ENCODE measurements around the gene C1orf198.

Gene C1orf198

GRCh38 chr1:230791986-230792564 is 76.2 kb downstream of the C1orf198 start:
- TF ChIP-seq MAX (IDR thresholded peaks at IDR 0.05; ENCODE audit: low read depth, low read length): no peak
- TF ChIP-seq POLR2A (IDR thresholded peaks at IDR 0.05; ENCODE audit: extremely low read depth, insufficient read length): no peak
- TF ChIP-seq MYC (IDR thresholded peaks at IDR 0.05; ENCODE audit: low read depth, low read length): no peak
- TF ChIP-seq, protein P1, sequence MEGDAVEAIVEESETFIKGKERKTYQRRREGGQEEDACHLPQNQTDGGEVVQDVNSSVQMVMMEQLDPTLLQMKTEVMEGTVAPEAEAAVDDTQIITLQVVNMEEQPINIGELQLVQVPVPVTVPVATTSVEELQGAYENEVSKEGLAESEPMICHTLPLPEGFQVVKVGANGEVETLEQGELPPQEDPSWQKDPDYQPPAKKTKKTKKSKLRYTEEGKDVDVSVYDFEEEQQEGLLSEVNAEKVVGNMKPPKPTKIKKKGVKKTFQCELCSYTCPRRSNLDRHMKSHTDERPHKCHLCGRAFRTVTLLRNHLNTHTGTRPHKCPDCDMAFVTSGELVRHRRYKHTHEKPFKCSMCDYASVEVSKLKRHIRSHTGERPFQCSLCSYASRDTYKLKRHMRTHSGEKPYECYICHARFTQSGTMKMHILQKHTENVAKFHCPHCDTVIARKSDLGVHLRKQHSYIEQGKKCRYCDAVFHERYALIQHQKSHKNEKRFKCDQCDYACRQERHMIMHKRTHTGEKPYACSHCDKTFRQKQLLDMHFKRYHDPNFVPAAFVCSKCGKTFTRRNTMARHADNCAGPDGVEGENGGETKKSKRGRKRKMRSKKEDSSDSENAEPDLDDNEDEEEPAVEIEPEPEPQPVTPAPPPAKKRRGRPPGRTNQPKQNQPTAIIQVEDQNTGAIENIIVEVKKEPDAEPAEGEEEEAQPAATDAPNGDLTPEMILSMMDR (IDR thresholded peaks at IDR 0.05; ENCODE audit: low read depth, low read length): no peak
- DNase-seq (ENCODE audit: low read depth): no peak
- no peak overlapping the region for H3K4me3 ChIP-seq (ENCODE audit: low read depth, low read length)

GRCh38 chr1:230790026-230790425 is 78.3 kb downstream of the C1orf198 start:
- DNase-seq (ENCODE audit: low read depth): no peak
- no peak overlapping the region for H3K4me3 ChIP-seq (ENCODE audit: low read depth, low read length)
- TF ChIP-seq, protein P1 (IDR thresholded peaks at IDR 0.05; ENCODE audit: low read depth, low read length): no peak
- no peak for TF ChIP-seq MYC (IDR thresholded peaks at IDR 0.05; ENCODE audit: low read depth, low read length)
- TF ChIP-seq POLR2A (IDR thresholded peaks at IDR 0.05; ENCODE audit: extremely low read depth, insufficient read length): no peak

DNA sequence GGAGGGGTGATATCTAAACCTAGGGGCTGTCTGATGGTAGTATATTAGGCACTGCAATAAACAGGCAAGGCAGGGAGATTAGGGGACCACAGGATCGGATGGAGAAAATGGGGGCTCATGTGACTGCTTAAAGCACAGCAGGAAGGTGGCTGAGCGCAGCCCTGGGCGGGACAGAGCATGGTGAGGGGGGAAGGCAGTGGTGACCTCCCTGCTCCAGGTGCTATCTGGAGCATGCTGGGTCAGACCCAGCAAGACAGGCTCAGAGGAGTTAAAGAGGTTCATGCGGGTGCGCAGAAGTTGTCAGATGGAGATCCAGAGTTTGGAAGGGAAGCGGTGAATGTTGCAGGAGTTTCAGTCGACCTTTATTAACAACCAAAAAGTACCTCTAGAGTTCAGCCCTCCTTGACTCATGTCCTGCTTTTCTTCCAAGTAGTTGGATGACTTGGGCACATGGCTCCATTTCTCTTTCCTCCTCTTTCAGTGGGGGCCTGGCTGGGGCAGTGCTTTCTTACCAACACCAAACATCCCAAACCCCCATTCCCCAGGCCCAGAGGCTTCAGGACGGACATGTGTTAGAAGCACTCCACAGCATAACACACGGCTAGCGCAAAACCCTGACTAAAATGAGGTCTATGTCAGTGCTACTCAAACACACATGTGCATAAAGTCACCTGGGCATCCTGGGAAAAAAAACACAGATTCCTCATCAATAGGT is 79.6 kb downstream of the C1orf198 start:
- TF ChIP-seq MYC (IDR thresholded peaks at IDR 0.05; ENCODE audit: low read depth, low read length) (no peak), MAX (IDR thresholded peaks at IDR 0.05; ENCODE audit: low read depth, low read length) (no peak), POLR2A (IDR thresholded peaks at IDR 0.05; ENCODE audit: extremely low read depth, insufficient read length) (no peak)
- TF ChIP-seq, protein P1 (IDR thresholded peaks at IDR 0.05; ENCODE audit: low read depth, low read length): no peak

DNA sequence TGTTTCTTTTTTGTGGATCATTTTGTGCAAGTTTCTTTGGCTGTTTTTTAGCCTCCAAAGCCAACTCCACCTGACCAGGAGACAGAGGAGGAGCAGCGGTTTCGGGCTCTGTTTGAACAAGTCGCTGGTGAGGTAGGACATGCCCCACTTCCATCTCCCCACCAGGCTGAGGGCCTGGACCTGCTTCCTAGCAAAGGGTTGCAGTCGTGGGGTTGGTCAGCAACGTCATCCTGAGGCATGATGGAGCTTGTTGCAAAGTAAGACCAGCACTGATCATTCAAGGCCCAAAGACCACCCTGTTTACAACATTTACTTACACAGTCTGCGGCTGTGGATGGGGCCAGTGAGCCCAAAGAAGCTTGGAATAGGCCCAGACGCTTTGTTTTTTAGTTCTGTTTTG is 80.8 kb downstream of the C1orf198 start:
- TF ChIP-seq POLR2A (IDR thresholded peaks at IDR 0.05; ENCODE audit: extremely low read depth, insufficient read length) (no peak), MAX (IDR thresholded peaks at IDR 0.05; ENCODE audit: low read depth, low read length) (no peak), MYC (IDR thresholded peaks at IDR 0.05; ENCODE audit: low read depth, low read length) (no peak)
- TF ChIP-seq, protein P1 (IDR thresholded peaks at IDR 0.05; ENCODE audit: low read depth, low read length): no peak
- no peak overlapping the region for H3K4me3 ChIP-seq (ENCODE audit: low read depth, low read length)

More for the DNA sequence above, 79.6 kb downstream of the C1orf198 start:
- no peak overlapping the region for H3K4me3 ChIP-seq (ENCODE audit: low read depth, low read length)
- no peak for DNase-seq (ENCODE audit: low read depth)

More for the DNA sequence above, 80.8 kb downstream of the C1orf198 start:
- DNase-seq (ENCODE audit: low read depth): no peak

Measured in NB4 (cell line).